Large intestine (tissue), 1 donor: Measurements from ENCODE around the gene ATP4B. TPM values are rescaled to one million over a fixed set of nuclear protein-coding genes. Genes with fewer than 3 reads are reported as not detected.

Experiments
- polyA plus RNA-seq: library from polyadenylated mRNA; unstranded; fragments of 120-200 nt; gene quantifications from one replicate; pipeline ENCODE4 v1.2.1, GENCODE V29; 2013

The ATP4B gene
- polyA plus RNA-seq, 1 donor: 0.04 TPM

Other genes starting within 250 kb of the ATP4B start
- 2.8 TPM for gene ADPRHL1, start 204.7 kb downstream of the ATP4B start, polyA plus RNA-seq
- gene DCUN1D2, start 167.5 kb downstream of the ATP4B start, polyA plus RNA-seq: 17.8 TPM
- gene TFDP1, start 73.4 kb downstream of the ATP4B start, polyA plus RNA-seq: 68.0 TPM
- 0.16 TPM for gene GRK1, start 9.0 kb upstream of the ATP4B start, polyA plus RNA-seq
- 5.1 TPM for gene TMEM255B, start 101.0 kb upstream of the ATP4B start, polyA plus RNA-seq
- gene GAS6, start 205.9 kb upstream of the ATP4B start, polyA plus RNA-seq: 48.4 TPM